Limb (tissue), 2 donors: ENCODE measurements around the gene CLCNKB.

Experiments used
- DNase-seq, 2 donors: peaks; one replicate each; pipeline ENCODE4 v3.0.0-alpha.2; 2016; ENCODE audit errors: extremely low spot score in 2 of 2

CLCNKB gene

GRCh38 chr1:16092923-16093511 lies 49.4 kb downstream of the CLCNKB start:
- peak in 1 of 2 donors; percentile 3 for DNase-seq

DNA sequence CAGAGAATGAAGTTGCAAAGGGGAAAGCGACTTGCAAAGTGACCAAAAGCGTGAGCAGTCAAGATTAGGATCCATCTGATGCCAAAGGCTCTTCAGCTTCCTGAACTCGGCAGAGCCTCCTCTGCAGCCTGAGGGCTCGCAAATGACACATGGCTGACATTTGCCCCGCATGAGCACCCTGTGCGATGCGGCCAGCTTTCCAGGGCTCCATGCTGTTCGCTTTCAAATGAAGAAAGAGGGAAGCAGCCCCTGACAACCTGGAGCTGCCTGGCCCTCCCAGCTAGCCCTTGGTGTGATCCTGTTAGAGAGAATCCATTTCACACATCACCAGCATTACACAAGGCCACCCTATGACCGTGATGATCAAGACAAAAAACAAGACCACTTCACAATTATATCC lies 50.0 kb downstream of the CLCNKB start:
- peak in 1 of 2 donors; percentile 7 for DNase-seq

DNA sequence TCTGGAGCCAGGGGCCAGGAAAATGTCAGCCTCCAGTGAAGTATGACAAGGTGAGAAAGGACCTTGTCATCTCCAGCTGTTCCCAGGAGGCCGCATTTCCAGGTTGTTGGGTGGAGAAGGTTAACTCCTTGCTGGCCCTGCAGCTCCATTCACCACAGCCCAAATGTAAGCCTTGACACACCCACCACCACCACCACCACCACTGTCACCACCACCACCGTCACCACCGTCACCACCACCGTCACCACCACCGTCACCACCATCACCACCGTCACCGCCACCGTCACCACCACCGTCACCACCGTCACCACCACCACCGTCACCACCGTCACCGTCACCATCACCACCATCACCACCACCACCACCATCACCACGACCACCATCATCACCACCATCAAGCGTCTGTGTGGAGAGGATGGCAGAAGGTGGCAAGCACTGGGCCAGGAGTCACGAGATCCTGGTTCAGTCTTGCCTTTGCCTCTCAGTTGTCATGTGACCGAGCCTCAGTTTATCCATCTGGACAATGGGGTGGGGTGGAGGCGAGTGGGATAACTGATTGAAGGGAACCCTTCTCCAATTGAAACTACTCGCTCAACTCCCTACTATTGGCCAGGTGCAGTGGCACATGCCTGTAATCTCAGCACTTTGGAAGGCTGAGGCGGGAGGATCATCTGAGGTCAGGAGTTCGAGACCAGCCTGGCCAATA lies 51.0 kb downstream of the CLCNKB start:
- DNase-seq, result peak in 1 of 2 donors; percentile 10

DNA sequence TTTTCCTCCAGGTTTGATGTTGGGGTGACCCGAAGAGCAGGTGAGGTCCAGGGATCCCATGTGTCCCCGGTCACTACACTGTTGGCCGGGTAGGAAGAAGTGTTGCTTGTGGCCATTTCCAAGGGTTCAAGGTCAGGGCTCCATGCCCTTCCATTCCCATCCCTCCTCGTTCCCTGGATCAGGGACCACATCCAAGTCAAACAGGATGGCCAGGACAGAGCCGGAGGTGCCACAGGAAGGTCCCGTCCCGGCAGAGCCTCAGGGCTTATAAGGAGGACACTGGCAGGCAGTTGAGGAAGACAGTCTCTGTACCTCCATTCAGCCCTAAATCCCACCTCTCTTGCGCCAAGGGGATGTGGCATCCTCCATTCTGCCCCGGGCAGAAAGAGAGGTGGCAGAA lies 51.9 kb downstream of the CLCNKB start:
- DNase-seq, result no peak

- DNase-seq, result no peak
Observed at GRCh38 chr1:16099412-16099811, 55.8 kb downstream of the CLCNKB start.

DNA sequence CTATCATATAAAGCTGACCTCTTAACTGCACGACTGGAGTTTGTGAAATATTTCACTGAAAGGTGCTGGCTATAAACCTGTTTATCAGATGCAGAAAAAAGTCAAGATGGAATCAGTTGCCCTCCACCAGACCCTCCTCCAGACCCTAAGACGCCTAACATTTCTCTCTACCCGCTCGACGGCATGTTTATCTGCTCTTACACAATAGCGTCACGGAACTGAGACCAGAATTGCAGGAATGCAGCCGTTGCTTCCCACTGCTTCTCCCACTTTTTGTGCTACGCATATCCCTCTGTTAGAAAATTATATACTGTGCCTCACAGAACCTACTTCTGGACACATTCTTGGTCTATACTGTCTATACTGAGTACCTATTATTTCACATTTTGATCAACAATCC lies 58.0 kb downstream of the CLCNKB start:
- DNase-seq, result no peak
